ENCODE measurements around the gene TAS1R3.

The TAS1R3 gene

GRCh38 chr1:1292442-1292779, 38.7 kb upstream of the TAS1R3 start:
- H3K4me1 Mint-ChIP-seq: peaks cover 18% of the 10 kb centered on the region
- ATAC-seq: no peak
- H3K27me3 Mint-ChIP-seq: no peaks in the 10 kb centered on the region
- no peaks in the 10 kb centered on the region for H3K9me3 Mint-ChIP-seq
- no peaks in the 10 kb centered on the region for H3K36me3 Mint-ChIP-seq
- no peak overlapping the region for H3K4me3 Mint-ChIP-seq
- H3K27ac Mint-ChIP-seq: no peak overlapping the region

GRCh38 chr1:1292851-1293250, 38.2 kb upstream of the TAS1R3 start:
- ATAC-seq: no peak
- H3K4me1 Mint-ChIP-seq: peaks cover 18% of the 10 kb centered on the region
- H3K27me3 Mint-ChIP-seq: no peaks in the 10 kb centered on the region
- H3K27ac Mint-ChIP-seq: no peak overlapping the region
- H3K4me3 Mint-ChIP-seq: no peak overlapping the region
- H3K36me3 Mint-ChIP-seq: no peaks in the 10 kb centered on the region
- no peaks in the 10 kb centered on the region for H3K9me3 Mint-ChIP-seq

- Mint-ChIP-seq H3K36me3 (no peaks in the 10 kb centered on the region), H3K27me3 (no peaks in the 10 kb centered on the region), H3K4me3 (no peak overlapping the region), H3K9me3 (no peaks in the 10 kb centered on the region), H3K27ac (no peak overlapping the region), H3K4me1 (peaks cover 18% of the 10 kb centered on the region)
- peak; percentile 52 for ATAC-seq
Measured at GRCh38 chr1:1293263-1294249, 37.5 kb upstream of the TAS1R3 start.

GRCh38 chr1:1294250-1294890, 36.7 kb upstream of the TAS1R3 start:
- Mint-ChIP-seq H3K4me3 (no peak overlapping the region), H3K27me3 (no peaks in the 10 kb centered on the region), H3K9me3 (no peaks in the 10 kb centered on the region), H3K4me1 (peaks cover 18% of the 10 kb centered on the region), H3K36me3 (no peaks in the 10 kb centered on the region), H3K27ac (no peak overlapping the region)
- no peak for ATAC-seq

- Mint-ChIP-seq H3K4me1 (peaks cover 18% of the 10 kb centered on the region), H3K9me3 (no peaks in the 10 kb centered on the region), H3K27me3 (no peaks in the 10 kb centered on the region), H3K27ac (no peak overlapping the region), H3K36me3 (no peaks in the 10 kb centered on the region), H3K4me3 (no peak overlapping the region)
- no peak for ATAC-seq
Measured at GRCh38 chr1:1295154-1295923, 35.7 kb upstream of the TAS1R3 start.

- H3K4me3 Mint-ChIP-seq: no peak overlapping the region
- no peak for ATAC-seq
- H3K36me3 Mint-ChIP-seq: no peaks in the 10 kb centered on the region
- no peaks in the 10 kb centered on the region for H3K27me3 Mint-ChIP-seq
- H3K27ac Mint-ChIP-seq: no peak overlapping the region
- H3K4me1 Mint-ChIP-seq: peaks cover 17% of the 10 kb centered on the region
- H3K9me3 Mint-ChIP-seq: no peaks in the 10 kb centered on the region
Measured at GRCh38 chr1:1296070-1297061, 34.7 kb upstream of the TAS1R3 start.

- peaks cover 8% of the 10 kb centered on the region for H3K4me1 Mint-ChIP-seq
- H3K9me3 Mint-ChIP-seq: no peaks in the 10 kb centered on the region
- no peak overlapping the region for H3K4me3 Mint-ChIP-seq
- no peak overlapping the region for H3K27ac Mint-ChIP-seq
- no peak for ATAC-seq
- H3K27me3 Mint-ChIP-seq: no peaks in the 10 kb centered on the region
- H3K36me3 Mint-ChIP-seq: no peaks in the 10 kb centered on the region
Measured at GRCh38 chr1:1297802-1298424, 33.2 kb upstream of the TAS1R3 start.

GRCh38 chr1:1298861-1299685, 32.0 kb upstream of the TAS1R3 start:
- H3K27ac Mint-ChIP-seq: no peak overlapping the region
- no peaks in the 10 kb centered on the region for H3K36me3 Mint-ChIP-seq
- no peak for ATAC-seq
- peaks cover 8% of the 10 kb centered on the region for H3K4me1 Mint-ChIP-seq
- H3K4me3 Mint-ChIP-seq: no peak overlapping the region
- no peaks in the 10 kb centered on the region for H3K9me3 Mint-ChIP-seq
- H3K27me3 Mint-ChIP-seq: no peaks in the 10 kb centered on the region

GRCh38 chr1:1299686-1300351, 31.3 kb upstream of the TAS1R3 start:
- Mint-ChIP-seq H3K27ac (peak overlapping the region; percentile 35), H3K36me3 (no peaks in the 10 kb centered on the region), H3K4me3 (no peak overlapping the region), H3K4me1 (peaks cover 14% of the 10 kb centered on the region), H3K27me3 (no peaks in the 10 kb centered on the region), H3K9me3 (no peaks in the 10 kb centered on the region)
- no peak for ATAC-seq

GRCh38 chr1:1300352-1300739, 30.7 kb upstream of the TAS1R3 start:
- Mint-ChIP-seq H3K36me3 (no peaks in the 10 kb centered on the region), H3K27me3 (no peaks in the 10 kb centered on the region), H3K9me3 (no peaks in the 10 kb centered on the region), H3K4me3 (no peak overlapping the region), H3K4me1 (peaks cover 19% of the 10 kb centered on the region), H3K27ac (peak overlapping the region; percentile 35)
- ATAC-seq: no peak

GRCh38 chr1:1302006-1302430, 29.1 kb upstream of the TAS1R3 start:
- no peaks in the 10 kb centered on the region for H3K36me3 Mint-ChIP-seq
- H3K9me3 Mint-ChIP-seq: no peaks in the 10 kb centered on the region
- H3K4me3 Mint-ChIP-seq: no peak overlapping the region
- no peak for ATAC-seq
- peaks cover 36% of the 10 kb centered on the region for H3K4me1 Mint-ChIP-seq
- no peak overlapping the region for H3K27ac Mint-ChIP-seq
- no peaks in the 10 kb centered on the region for H3K27me3 Mint-ChIP-seq

GRCh38 chr1:1302951-1303509, 28.1 kb upstream of the TAS1R3 start:
- Mint-ChIP-seq H3K36me3 (no peaks in the 10 kb centered on the region), H3K4me1 (peaks cover 38% of the 10 kb centered on the region), H3K9me3 (no peaks in the 10 kb centered on the region), H3K4me3 (no peak overlapping the region), H3K27me3 (no peaks in the 10 kb centered on the region), H3K27ac (no peak overlapping the region)
- ATAC-seq: no peak

GRCh38 chr1:1303736-1304135, 27.3 kb upstream of the TAS1R3 start:
- Mint-ChIP-seq H3K4me1 (peaks cover 38% of the 10 kb centered on the region), H3K9me3 (no peaks in the 10 kb centered on the region), H3K36me3 (no peaks in the 10 kb centered on the region), H3K27me3 (no peaks in the 10 kb centered on the region), H3K4me3 (no peak overlapping the region), H3K27ac (no peak overlapping the region)
- ATAC-seq: no peak

All from stimulated activated memory B cell treated with anti-CD40 and anti-IgM and Interleukin-4, amounts not matched to agents 10 μg/mL and 1 μg/mL and 100 μg/mL, for 72 hours (primary cell).